Neural crest cell (in vitro differentiated cells): ENCODE measurements around the gene PADI3. TPM values are rescaled to one million over a fixed set of nuclear protein-coding genes. Genes with fewer than 3 reads are reported as not detected.
A peak's percentile ranks its signal among the peaks of the same experiment; 100 is the strongest.

ENCODE experiments used
- DNase-seq: peaks from one replicate; pipeline ENCODE4 v3.0.0; 2021; ENCODE audit warnings: low read depth, mixed read lengths, low spot score
- H3K27ac Mint-ChIP-seq: one replicate; pipeline ENCODE4 v1.8.0; 2021; ENCODE audit warnings: mild to moderate bottlenecking, mixed read lengths; ENCODE audit not compliant: unreplicated experiment
- H3K27me3 Mint-ChIP-seq: 2 replicates; pipeline ENCODE4 v1.8.0; 2021; ENCODE audit warnings: low read depth, mild to moderate bottlenecking, mixed read lengths
- H3K36me3 Mint-ChIP-seq: 2 replicates; pipeline ENCODE4 v1.8.0; 2021; ENCODE audit warnings: low read depth, mild to moderate bottlenecking, mixed read lengths
- H3K4me1 Mint-ChIP-seq: 2 replicates; pipeline ENCODE4 v1.8.0; 2021; ENCODE audit warnings: mixed read lengths
- H3K4me3 Mint-ChIP-seq: one replicate; pipeline ENCODE4 v1.8.0; 2021; ENCODE audit warnings: mild to moderate bottlenecking, mixed read lengths
- H3K9me3 Mint-ChIP-seq: 2 replicates; pipeline ENCODE4 v1.8.0; 2021; ENCODE audit warnings: mixed read lengths
- total RNA-seq: library from RNA; stranded (reverse); gene quantifications from 2 replicates; pipeline ENCODE4 v1.2.1, GENCODE V29; 2021
- TF ChIP-seq, protein P1 (sequence below): fragments of 200-600 bp; sonication (generic); conservative IDR thresholded peaks from 2 replicates; pipeline ENCODE4 v1.5.0; 2021; ENCODE audit warnings: antibody characterized with exemption, mild to moderate bottlenecking

PADI3 gene
- total RNA-seq, 1 donor from 2014 or later, result not detected

DNA sequence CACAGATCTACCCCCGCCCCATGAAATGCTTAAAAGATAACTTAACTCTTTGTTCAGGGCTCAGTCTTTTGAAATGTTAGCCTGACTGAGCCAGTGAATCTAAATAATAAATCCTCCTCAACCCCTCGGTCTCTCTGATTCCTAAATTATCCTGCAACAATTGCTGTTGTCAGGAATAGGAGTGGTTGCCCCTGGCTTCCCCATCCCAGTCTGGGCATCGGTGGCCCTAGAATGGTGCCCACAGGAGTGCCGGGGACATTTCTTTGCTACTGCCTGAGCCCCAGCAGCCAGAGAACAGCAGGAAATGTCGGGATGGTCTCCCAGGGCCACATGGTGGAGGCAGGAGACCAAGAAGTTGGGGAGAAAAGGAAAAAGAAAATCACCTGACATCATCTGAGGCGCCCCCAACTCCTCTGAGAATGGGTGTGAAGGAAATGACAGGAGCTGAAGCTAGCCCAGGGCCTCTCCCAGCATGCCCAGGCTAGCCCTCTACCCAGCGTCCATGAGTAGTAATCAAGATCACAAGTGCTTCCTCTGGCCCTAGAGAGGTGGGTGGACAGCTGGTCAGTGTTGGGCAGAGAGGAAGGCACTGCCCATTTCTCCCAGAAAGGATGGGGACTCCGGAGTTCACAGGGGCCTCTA, 60.6 kb downstream of the PADI3 start:
- Mint-ChIP-seq H3K4me3 (no peak overlapping the region), H3K36me3 (no peaks in the 10 kb centered on the region), H3K27ac (no peak overlapping the region), H3K27me3 (peaks cover 13% of the 10 kb centered on the region), H3K4me1 (peaks cover 7% of the 10 kb centered on the region), H3K9me3 (no peaks in the 10 kb centered on the region)
- DNase-seq, result no peak
- TF ChIP-seq, protein P1, sequence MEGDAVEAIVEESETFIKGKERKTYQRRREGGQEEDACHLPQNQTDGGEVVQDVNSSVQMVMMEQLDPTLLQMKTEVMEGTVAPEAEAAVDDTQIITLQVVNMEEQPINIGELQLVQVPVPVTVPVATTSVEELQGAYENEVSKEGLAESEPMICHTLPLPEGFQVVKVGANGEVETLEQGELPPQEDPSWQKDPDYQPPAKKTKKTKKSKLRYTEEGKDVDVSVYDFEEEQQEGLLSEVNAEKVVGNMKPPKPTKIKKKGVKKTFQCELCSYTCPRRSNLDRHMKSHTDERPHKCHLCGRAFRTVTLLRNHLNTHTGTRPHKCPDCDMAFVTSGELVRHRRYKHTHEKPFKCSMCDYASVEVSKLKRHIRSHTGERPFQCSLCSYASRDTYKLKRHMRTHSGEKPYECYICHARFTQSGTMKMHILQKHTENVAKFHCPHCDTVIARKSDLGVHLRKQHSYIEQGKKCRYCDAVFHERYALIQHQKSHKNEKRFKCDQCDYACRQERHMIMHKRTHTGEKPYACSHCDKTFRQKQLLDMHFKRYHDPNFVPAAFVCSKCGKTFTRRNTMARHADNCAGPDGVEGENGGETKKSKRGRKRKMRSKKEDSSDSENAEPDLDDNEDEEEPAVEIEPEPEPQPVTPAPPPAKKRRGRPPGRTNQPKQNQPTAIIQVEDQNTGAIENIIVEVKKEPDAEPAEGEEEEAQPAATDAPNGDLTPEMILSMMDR, result no peak

- H3K36me3 Mint-ChIP-seq, result no peaks in the 10 kb centered on the region
- H3K4me3 Mint-ChIP-seq, result no peak overlapping the region
- DNase-seq, result no peak
- no peaks in the 10 kb centered on the region for H3K9me3 Mint-ChIP-seq
- no peak overlapping the region for H3K27ac Mint-ChIP-seq
- peaks cover 18% of the 10 kb centered on the region for H3K27me3 Mint-ChIP-seq
- peaks cover 7% of the 10 kb centered on the region for H3K4me1 Mint-ChIP-seq
- TF ChIP-seq, protein P1, result no peak
Observed at GRCh38 chr1:17310068-17310640, 61.3 kb downstream of the PADI3 start.

GRCh38 chr1:17313530-17314309, 64.8 kb downstream of the PADI3 start:
- Mint-ChIP-seq H3K9me3 (no peaks in the 10 kb centered on the region), H3K4me1 (peaks cover 7% of the 10 kb centered on the region), H3K27me3 (peaks cover 25% of the 10 kb centered on the region), H3K4me3 (no peak overlapping the region), H3K27ac (peak overlapping the region; percentile 89), H3K36me3 (no peaks in the 10 kb centered on the region)
- DNase-seq, result no peak
- TF ChIP-seq, protein P1, result no peak

DNA sequence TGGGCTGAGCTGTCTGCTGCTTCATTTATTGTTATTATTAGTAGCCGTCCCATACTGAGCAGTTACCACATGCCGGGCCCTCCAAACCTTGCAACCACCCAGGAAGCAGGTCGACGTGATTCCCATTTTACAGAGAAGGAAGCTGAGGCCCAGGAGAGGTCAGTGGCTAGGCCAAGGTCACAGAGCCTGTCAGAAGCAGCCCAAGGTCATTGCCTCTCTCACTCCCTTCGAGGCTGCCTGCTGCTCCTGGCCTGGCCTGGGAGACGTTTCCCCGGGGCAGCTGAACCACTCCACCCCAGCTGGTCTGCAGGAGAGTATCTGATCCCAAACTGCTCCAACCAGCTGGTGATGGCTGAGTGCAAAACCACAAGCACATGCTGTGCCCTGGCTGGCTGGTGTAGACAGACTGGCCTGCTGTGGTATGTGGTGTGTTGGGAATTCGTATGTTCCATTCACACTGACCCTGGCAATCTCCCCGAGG, 65.6 kb downstream of the PADI3 start:
- no peak overlapping the region for H3K4me3 Mint-ChIP-seq
- TF ChIP-seq, protein P1, result no peak
- no peaks in the 10 kb centered on the region for H3K36me3 Mint-ChIP-seq
- DNase-seq, result no peak
- no peak overlapping the region for H3K27ac Mint-ChIP-seq
- no peaks in the 10 kb centered on the region for H3K9me3 Mint-ChIP-seq
- peaks cover 29% of the 10 kb centered on the region for H3K27me3 Mint-ChIP-seq
- peaks cover 3% of the 10 kb centered on the region for H3K4me1 Mint-ChIP-seq

- no peaks in the 10 kb centered on the region for H3K9me3 Mint-ChIP-seq
- DNase-seq, result no peak
Observed at GRCh38 chr1:17315542-17316130, 66.7 kb downstream of the PADI3 start.

More at GRCh38 chr1:17315542-17316130, 66.7 kb downstream of the PADI3 start:
- H3K4me3 Mint-ChIP-seq, result no peak overlapping the region
- no peaks in the 10 kb centered on the region for H3K36me3 Mint-ChIP-seq
- no peak overlapping the region for H3K27ac Mint-ChIP-seq
- peaks cover 33% of the 10 kb centered on the region for H3K27me3 Mint-ChIP-seq
- no peaks in the 10 kb centered on the region for H3K4me1 Mint-ChIP-seq
- TF ChIP-seq, protein P1, result no peak
